GM23338 (cell line): ENCODE results near the gene MYL12B. TPM values are rescaled to one million over a fixed set of nuclear protein-coding genes. Genes with fewer than 3 reads are reported as not detected.

Source experiments
- ATAC-seq: fragments of 200-7000 bp; cut with Tn5 transposase; 3 replicates; pipeline ENCODE4 v1.9.1; 2020
- DNase-seq: peaks from one replicate; pipeline ENCODE4 v3.0.0-alpha.2; 2015; ENCODE audit warnings: low spot score
- H2AFZ ChIP-seq: fragments of 200-600 bp; sonication (generic); 2 replicates; pipeline ENCODE4 v1.8.0; 2016; ENCODE audit warnings: antibody characterized with exemption, mild to moderate bottlenecking, moderate library complexity
- H3F3A ChIP-seq: fragments of 200-600 bp; sonication (generic); replicated peaks from 2 replicates; pipeline ENCODE4 v1.8.0; 2017; ENCODE audit warnings: antibody characterized with exemption, mixed run types, low read depth
- H3K27ac ChIP-seq: fragments of 200-600 bp; sonication (generic); 2 replicates; pipeline ENCODE4 v1.6.1; 2016; ENCODE audit warnings: low read depth
- H3K27me3 ChIP-seq: fragments of 200-600 bp; sonication (generic); 2 replicates; pipeline ENCODE4 v1.8.0; 2016; ENCODE audit warnings: mild to moderate bottlenecking, mixed run types, moderate library complexity; ENCODE audit not compliant: insufficient read depth
- H3K36me3 ChIP-seq: fragments of 200-600 bp; sonication (generic); 2 replicates; pipeline ENCODE4 v1.8.0; 2016; ENCODE audit warnings: mild to moderate bottlenecking; ENCODE audit not compliant: insufficient read depth
- H3K4me1 ChIP-seq: fragments of 200-600 bp; sonication (generic); 2 replicates; pipeline ENCODE4 v1.8.0; 2016; ENCODE audit warnings: mild to moderate bottlenecking, moderate library complexity; ENCODE audit not compliant: insufficient read depth
- H3K4me2 ChIP-seq: fragments of 200-600 bp; sonication (generic); 2 replicates; pipeline ENCODE4 v1.7.1; 2017; ENCODE audit warnings: mixed run types
- H3K4me3 ChIP-seq: fragments of 200-600 bp; sonication (generic); 2 replicates; pipeline ENCODE4 v1.6.1; 2016; ENCODE audit warnings: mixed run types
- H3K79me2 ChIP-seq: fragments of 200-600 bp; sonication (generic); replicated peaks from 2 replicates; pipeline ENCODE4 v1.8.0; 2017; ENCODE audit warnings: mild to moderate bottlenecking; ENCODE audit not compliant: insufficient read depth
- H3K9me2 ChIP-seq: fragments of 200-600 bp; sonication (generic); 2 replicates; pipeline ENCODE4 v1.8.0; 2017; ENCODE audit not compliant: insufficient read depth
- H4K20me1 ChIP-seq: fragments of 200-600 bp; sonication (generic); replicated peaks from 2 replicates; pipeline ENCODE4 v1.8.0; 2017; ENCODE audit warnings: mild to moderate bottlenecking; ENCODE audit not compliant: insufficient read depth
- H3K27ac Mint-ChIP-seq: 2 replicates; pipeline ENCODE4 v1.8.0; 2020; ENCODE audit warnings: inconsistent platforms, mild to moderate bottlenecking, moderate library complexity, mixed read lengths
- H3K27me3 Mint-ChIP-seq: 3 replicates; pipeline ENCODE4 v1.8.0; 2022; ENCODE audit warnings: low read depth, mild to moderate bottlenecking, moderate library complexity, mixed read lengths, inconsistent platforms; ENCODE audit not compliant: insufficient read depth, poor library complexity
- H3K36me3 Mint-ChIP-seq: 3 replicates; pipeline ENCODE4 v1.8.0; 2021; ENCODE audit warnings: low read depth, mild to moderate bottlenecking, inconsistent platforms, moderate library complexity, mixed read lengths
- H3K4me1 Mint-ChIP-seq: 3 replicates; pipeline ENCODE4 v1.8.0; 2020; ENCODE audit warnings: mild to moderate bottlenecking, inconsistent platforms, mixed read lengths
- H3K4me3 Mint-ChIP-seq: 3 replicates; pipeline ENCODE4 v1.8.0; 2021; ENCODE audit warnings: moderate library complexity, mild to moderate bottlenecking, inconsistent platforms, mixed read lengths
- H3K9me3 Mint-ChIP-seq: 3 replicates; pipeline ENCODE4 v1.8.0; 2020; ENCODE audit warnings: moderate library complexity, mild to moderate bottlenecking, inconsistent platforms, mixed read lengths
- CTCF ChIP-seq, 2 experiments: fragments of 200-600 bp in 1 of 2; sonication (generic) in 1 of 2; conservative IDR thresholded peaks; 2 replicates each; pipeline versions ENCODE4 v1.5.1 to v1.6.1; 2016 to 2017; ENCODE audit warnings: antibody characterized with exemption in 2 of 2, low read depth in 2 of 2, mild to moderate bottlenecking in 2 of 2, moderate library complexity in 1 of 2
- EZH2 ChIP-seq: fragments of 200-600 bp; sonication (generic); IDR thresholded peaks from one replicate; pipeline ENCODE4 v1.8.0; 2017; ENCODE audit warnings: antibody characterized with exemption, mild to moderate bottlenecking, low read depth; ENCODE audit not compliant: unreplicated experiment
- JUNB ChIP-seq: IDR thresholded peaks from one replicate; pipeline ENCODE4 v1.6.1; 2016; ENCODE audit warnings: antibody characterized with exemption; ENCODE audit not compliant: unreplicated experiment
- NANOG ChIP-seq: IDR thresholded peaks from 2 replicates; pipeline ENCODE4 v1.6.1; 2016; ENCODE audit warnings: antibody characterized with exemption, borderline replicate concordance
- POLR2AphosphoS5 ChIP-seq: IDR thresholded peaks from 2 replicates; pipeline ENCODE4 v1.6.1; 2016; ENCODE audit warnings: antibody characterized with exemption, low read depth
- REST ChIP-seq: IDR thresholded peaks from one replicate; pipeline ENCODE4 v1.6.1; 2018; ENCODE audit warnings: antibody characterized with exemption; ENCODE audit not compliant: unreplicated experiment
- STAT1 ChIP-seq: IDR thresholded peaks from one replicate; pipeline ENCODE4 v1.6.1; 2016; ENCODE audit warnings: antibody characterized with exemption; ENCODE audit not compliant: unreplicated experiment
- ZNF114 ChIP-seq: fragments of 250-450 bp; sonication (Bioruptor Pico); IDR thresholded peaks from 2 replicates; pipeline ENCODE4 v1.5.0; 2020; ENCODE audit warnings: mild to moderate bottlenecking, moderate library complexity
- ZNF462 ChIP-seq: fragments of 250-450 bp; sonication (Bioruptor Pico); IDR thresholded peaks from 2 replicates; pipeline ENCODE4 v1.5.0; 2020; ENCODE audit warnings: mild to moderate bottlenecking, moderate library complexity
- polyA plus RNA-seq: library from polyadenylated mRNA; unstranded; fragments of >200 nt; fragmentation: Nextera tagmentation; extraction: Ambion mirVana; gene quantifications from 2 replicates; pipeline ENCODE4 v1.2.1, GENCODE V29; 2016
- total RNA-seq: library from RNA; depleted of rRNA; stranded (reverse); fragments of >200 nt; shearing (Covaris generic); gene quantifications from 2 replicates; pipeline ENCODE4 v1.2.3, GENCODE V29; 2014

Gene MYL12B
- total and polyA plus RNA-seq, 2 experiments from 2014 or later = 165 to 330 TPM

- TF ChIP-seq ZNF462 (CRISPR knock-in tag) (no peak), POLR2AphosphoS5 (no peak), REST (no peak), EZH2 (no peak)
Measured at GRCh38 chr18:3234457-3234856, 27.5 kb upstream of the MYL12B start (continued).

- H3K4me3 ChIP-seq = no peak overlapping the region
- no peaks in the 10 kb centered on the region for H3K27me3 ChIP-seq
- Mint-ChIP-seq H3K4me1 (peaks cover 4% of the 10 kb centered on the region), H3K9me3 (peaks cover 25% of the 10 kb centered on the region), H3K4me3 (no peak overlapping the region), H3K27ac (no peak overlapping the region), H3K27me3 (no peaks in the 10 kb centered on the region), H3K36me3 (peaks cover 24% of the 10 kb centered on the region)
- ATAC-seq (no peak), DNase-seq (no peak)
- no peaks in the 10 kb centered on the region for H3K36me3 ChIP-seq
- H3K27ac ChIP-seq = no peak overlapping the region
- no peaks in the 10 kb centered on the region for H3K4me1 ChIP-seq
- 0 out of 2 replicates have a peak, but pooled peaks cover 14% of the 10 kb centered on the region for H3K9me2 ChIP-seq
- no peaks in the 10 kb centered on the region for H3K79me2 ChIP-seq
- no peak overlapping the region for H2AFZ ChIP-seq
- TF ChIP-seq STAT1 (no peak), NANOG (no peak), JUNB (no peak), CTCF (conservative IDR thresholded peaks at IDR 0.05; ENCODE audit: low read depth in 2 of 2) (no peak), ZNF114 (CRISPR knock-in tag) (no peak), EZH2 (no peak)
- H3F3A ChIP-seq = no peaks in the 10 kb centered on the region
- H3K4me2 ChIP-seq = no peak overlapping the region
- no peaks in the 10 kb centered on the region for H4K20me1 ChIP-seq
Measured at GRCh38 chr18:3235846-3236245, 26.1 kb upstream of the MYL12B start.
